GM12891 (cell line): ENCODE results near the gene EIF1.
A peak's percentile ranks its signal among the peaks of the same experiment; 100 is the strongest.

ENCODE experiments used
- DNase-seq: peaks from one replicate; pipeline ENCODE4 v3.0.0; 2011; ENCODE audit warnings: low spot score; ENCODE audit not compliant: insufficient read length
- FAIRE-seq: peaks from 2 replicates; lab custom pipeline; 2011; peaks lifted over from hg19 to GRCh38; lab: Jason Lieb, UNC
- PAX5 ChIP-seq: IDR thresholded peaks from 2 replicates; pipeline ENCODE4 v1.6.1; 2011; ENCODE audit warnings: low read length, moderate library complexity, mild to moderate bottlenecking; ENCODE audit not compliant: insufficient read depth, severe bottlenecking
- POLR2A ChIP-seq: IDR thresholded peaks from 2 replicates; pipeline ENCODE4 v1.6.1; 2011; ENCODE audit warnings: low read depth, low read length, control low read depth
- POLR2AphosphoS5 ChIP-seq: IDR thresholded peaks from 2 replicates; pipeline ENCODE4 v1.6.1; 2011; ENCODE audit warnings: low read depth, low read length, control low read depth
- POU2F2 ChIP-seq: IDR thresholded peaks from 2 replicates; pipeline ENCODE4 v1.6.1; 2011; ENCODE audit warnings: low read depth, mild to moderate bottlenecking, control low read depth, low read length, moderate library complexity
- SPI1 ChIP-seq: IDR thresholded peaks from 2 replicates; pipeline ENCODE4 v1.6.1; 2011; ENCODE audit warnings: low read depth, low read length, control low read depth
- TAF1 ChIP-seq: IDR thresholded peaks from 2 replicates; pipeline ENCODE4 v1.6.1; 2011; ENCODE audit warnings: low read depth, low read length, control low read depth

EIF1 gene

DNA sequence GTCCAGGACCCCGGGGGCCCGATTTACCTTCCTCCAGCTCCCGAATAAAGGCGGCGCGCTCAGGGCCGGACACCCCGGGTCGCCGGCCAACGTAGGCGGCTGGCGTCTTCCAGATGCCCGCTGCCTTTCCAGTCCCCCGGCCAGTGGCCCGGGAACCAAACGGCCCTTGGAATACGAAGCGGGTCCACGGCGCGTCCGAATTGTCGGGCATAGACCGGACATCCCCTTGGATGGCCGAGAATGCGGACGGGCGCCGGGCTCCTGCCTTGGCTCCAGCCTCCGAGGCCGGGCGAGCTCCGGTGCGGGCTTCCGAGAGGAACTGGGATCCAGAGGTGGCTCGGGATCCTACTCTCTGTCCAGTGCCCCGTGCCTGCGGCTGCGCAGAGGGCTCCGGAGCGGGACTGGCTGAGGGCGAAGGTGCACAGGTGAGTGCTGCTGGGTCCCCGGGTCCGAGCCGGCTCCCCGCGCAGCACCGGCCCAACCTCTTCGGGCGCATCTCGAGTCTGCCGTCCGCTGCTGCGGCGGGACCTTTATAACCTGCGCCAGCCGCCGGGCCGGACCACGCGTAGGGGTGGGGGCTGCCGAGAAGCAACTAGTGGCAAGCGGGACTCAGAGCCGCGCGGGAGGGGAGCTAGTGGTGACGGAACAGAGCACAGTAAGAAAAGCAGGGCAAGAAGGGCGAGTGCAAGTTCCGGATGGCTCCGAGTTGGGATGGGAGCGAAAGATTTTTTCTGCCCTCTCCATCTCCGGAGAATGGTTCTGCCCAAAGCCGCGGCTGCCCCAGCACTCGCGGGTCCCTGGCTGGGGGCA is 45.7 kb downstream of the EIF1 start, which contains the start of gene HAP1:
TSS of gene HAP1 (minus strand) at position 505 of the 810 bp plus-strand sequence. CDS start at position 496, 9 bp downstream.
- TF ChIP-seq POLR2AphosphoS5 (no peak), POLR2A (no peak), POU2F2 (no peak)
- DNase-seq (no peak), FAIRE-seq (no peak)

DNA sequence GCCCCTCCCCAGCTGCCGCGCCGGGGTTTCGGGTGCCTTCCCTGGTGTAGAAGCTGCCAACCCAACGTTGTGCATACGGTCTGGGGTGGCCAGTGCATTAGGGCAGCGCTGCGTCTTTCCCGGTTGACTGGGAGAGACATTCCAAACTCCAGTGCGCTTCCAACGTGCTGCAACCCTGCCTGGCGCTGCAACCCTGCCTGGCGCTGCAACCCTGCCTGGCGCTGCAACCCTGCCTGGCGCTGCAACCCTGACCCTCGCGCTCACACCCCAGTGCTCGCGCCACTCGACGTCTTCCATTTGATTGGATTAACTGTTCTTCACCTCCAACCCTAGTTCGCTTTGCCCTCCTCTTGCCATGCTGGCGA is 46.2 kb downstream of the EIF1 start:
- TF ChIP-seq PAX5 = no peak
- FAIRE-seq (no peak), DNase-seq (no peak)

DNA sequence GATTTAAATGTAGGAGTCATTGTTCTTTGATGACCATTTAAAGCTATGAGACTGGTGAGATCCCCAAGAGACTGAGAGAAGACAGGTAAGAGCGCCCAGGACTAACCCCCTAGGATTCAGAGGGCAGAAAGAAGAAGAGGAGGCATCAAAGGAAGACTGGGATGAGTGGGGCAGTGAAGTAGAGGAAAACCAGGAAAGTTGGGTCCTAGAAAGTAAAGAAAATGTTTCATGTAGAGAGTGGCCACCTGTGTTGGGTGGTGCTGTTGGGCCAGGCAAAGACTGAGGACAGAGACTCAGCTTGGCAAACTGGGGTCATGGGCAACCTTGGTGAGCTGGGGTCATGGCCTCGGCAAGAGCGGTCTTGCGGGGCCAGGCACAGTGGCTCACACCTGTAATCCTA is 47.1 kb downstream of the EIF1 start:
- no peak for FAIRE-seq
- TF ChIP-seq POLR2AphosphoS5 = no peak
- no peak for TF ChIP-seq SPI1
- no peak for TF ChIP-seq POU2F2
- no peak for TF ChIP-seq POLR2A
- no peak for TF ChIP-seq TAF1
- no peak for TF ChIP-seq PAX5

DNA sequence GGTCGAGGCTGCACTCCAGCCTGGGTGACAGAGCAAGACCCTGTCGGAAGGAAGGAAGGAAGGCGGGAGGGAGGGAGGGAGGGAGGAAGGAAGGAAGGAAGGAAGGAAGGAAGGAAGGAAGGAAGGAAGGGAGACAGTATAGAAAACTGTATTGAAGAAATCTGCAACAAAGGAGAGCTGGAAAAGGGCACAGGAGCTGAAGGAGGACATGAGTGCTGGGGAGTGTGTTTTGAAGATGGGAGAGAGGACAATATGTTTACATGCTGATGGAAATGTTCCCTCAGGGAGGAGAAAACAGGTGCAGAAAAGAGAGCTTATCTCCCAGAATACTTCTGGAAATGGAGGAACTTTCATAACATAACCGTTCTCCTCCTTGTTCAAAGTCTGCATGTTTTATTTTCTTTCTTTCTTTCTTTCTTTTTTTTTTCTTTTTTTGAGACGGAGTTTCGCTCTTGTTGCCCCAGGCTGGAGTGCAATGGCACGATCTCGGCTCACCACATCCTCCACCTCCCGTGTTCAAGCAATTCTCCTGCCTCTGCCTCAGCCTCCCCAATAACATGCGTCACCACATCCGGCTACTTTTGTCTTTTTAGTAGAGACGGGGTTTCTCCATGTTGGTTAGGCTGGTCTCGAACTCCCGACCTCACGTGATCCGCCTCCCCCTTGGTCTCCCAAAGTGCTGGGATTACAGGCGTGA is 48.4 kb downstream of the EIF1 start:
- FAIRE-seq = no peak
- no peak for DNase-seq
- TF ChIP-seq TAF1 (no peak), POLR2A (no peak), POLR2AphosphoS5 (no peak), POU2F2 (no peak), PAX5 (no peak), SPI1 (no peak)

More for the DNA sequence above, 47.1 kb downstream of the EIF1 start:
- DNase-seq = no peak

DNA sequence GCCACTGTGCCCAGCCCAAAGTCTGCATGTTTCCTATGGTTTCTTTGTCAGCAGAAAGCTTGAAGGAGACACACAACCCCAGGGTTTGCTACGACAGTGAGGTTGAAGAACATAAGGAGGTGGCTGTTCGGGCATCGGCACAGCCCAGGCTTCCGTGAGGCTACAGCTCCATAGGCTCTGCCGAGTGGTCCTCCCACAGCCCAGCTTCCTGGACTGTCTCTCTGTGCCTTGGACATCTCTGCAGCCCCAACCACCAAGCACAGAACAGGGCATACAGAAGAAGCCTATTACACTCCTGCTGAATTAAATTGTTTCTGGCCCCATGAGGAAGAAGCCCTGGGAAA is 49.0 kb downstream of the EIF1 start:
- no peak for DNase-seq
- TF ChIP-seq SPI1 (no peak), POLR2AphosphoS5 (no peak), POLR2A (no peak), PAX5 (no peak), TAF1 (no peak), POU2F2 (no peak)
- no peak for FAIRE-seq

DNA sequence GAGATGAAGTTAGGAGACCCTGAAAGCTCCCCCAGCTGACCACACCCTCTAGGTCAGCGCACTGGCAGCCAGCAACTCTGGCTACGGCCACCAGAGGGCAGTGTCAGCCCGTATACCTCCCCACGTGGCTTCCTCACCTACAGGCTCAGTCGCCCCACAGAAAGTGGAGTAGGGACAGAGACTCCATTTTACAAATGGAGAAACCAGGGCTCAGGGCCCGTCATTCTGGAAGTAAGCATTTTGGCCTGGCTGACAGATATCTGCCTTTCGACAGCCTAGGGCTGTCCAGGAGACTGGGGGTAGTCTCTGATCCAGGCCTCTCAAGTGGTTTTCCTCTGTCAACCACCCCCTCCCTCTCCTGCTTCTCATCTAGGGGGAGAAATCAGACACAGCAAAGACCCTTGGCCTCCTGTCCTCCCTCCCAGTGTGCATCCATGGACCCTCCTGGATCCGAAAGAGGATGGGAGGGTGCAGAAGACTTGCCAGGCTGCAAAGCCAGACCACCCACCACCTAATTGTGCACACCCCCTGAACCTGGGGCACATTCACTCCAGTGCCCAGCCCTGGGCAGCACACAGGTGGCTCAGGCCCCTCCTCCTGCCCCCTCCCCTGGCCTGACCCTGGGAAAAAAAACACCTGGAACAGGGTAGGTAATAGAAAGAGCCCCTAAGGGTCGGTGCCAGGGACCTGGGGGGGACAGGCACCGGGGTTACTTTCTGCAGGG is 49.6 kb downstream of the EIF1 start:
- TF ChIP-seq POLR2A = no peak
- no peak for TF ChIP-seq SPI1
- no peak for TF ChIP-seq PAX5
- DNase-seq = peak; percentile 89
- FAIRE-seq = peak; percentile 93

DNA sequence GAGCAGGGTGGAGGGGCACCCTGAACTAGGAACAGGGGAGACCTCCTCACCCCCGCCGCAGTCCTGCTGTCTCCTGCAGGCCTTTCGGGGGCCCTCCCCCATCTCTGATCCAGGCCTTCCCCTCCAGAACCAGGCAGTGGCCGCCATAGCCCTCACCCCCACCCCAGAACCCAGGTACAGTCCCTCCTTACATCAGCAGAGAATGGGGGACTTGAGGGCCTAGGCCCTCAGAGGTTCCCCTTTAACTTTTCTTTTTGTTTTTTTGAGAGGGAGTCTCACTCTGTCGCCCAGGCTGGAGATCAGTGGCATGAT is 50.1 kb downstream of the EIF1 start:
- DNase-seq (no peak), FAIRE-seq (no peak)
- no peak for TF ChIP-seq TAF1
- TF ChIP-seq POLR2A = no peak
- TF ChIP-seq POLR2AphosphoS5 = no peak
- no peak for TF ChIP-seq POU2F2
- no peak for TF ChIP-seq PAX5
- TF ChIP-seq SPI1 = no peak

DNA sequence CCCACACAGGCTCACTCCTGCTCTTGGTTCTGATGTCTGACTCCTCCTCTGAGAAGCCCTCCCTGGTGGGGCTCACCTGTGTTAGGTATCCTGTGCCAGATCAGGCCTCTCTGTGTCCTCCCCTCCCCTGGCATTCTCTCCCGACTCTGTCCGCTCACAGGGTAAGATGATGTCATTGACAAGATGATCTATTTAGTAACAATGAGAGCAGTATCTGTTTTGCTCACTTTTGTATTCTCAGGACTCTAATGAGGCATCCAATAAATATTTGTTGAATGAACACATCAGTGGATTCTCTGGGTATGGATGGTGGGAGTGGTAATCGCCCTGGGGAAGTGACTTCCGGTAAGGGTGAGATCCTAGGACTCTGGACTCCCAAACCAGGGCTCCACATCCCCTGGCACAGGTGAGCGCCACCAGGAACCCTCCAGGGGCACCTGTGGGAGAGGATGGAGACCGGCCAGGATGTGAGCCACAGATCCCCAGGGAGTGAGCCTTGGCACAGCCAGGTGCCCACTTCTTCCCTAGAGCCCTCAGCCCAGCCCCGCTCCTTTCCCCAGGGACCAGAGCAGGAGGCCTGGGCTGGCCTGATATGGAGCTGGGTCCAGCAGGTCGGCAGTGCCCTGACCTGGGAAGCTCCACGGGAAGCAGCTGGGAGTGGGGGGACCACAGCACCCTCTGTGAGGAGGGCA is 51.1 kb downstream of the EIF1 start:
- no peak for FAIRE-seq
- no peak for TF ChIP-seq POLR2A
- no peak for TF ChIP-seq POLR2AphosphoS5
- TF ChIP-seq POU2F2 = no peak
- no peak for TF ChIP-seq TAF1
- no peak for TF ChIP-seq PAX5
- no peak for TF ChIP-seq SPI1
- no peak for DNase-seq

DNA sequence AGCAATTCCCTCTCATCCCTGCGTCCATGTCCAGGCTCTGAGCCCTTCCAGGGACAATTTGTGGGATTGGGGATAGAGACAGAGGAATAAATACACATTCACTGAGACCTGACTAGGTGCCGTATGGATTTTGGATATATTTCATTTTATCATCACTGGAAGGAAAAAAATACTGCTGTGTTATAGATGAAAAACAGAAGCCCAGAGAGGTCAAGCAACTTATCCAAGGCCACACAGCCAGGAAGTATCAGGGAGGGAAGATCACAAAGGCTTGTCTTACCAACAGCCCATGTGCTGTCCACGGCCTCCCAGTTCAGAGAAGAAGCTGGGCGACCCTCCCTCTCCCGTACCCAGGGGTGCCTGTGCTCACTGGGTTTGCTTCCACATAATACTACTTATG is 51.8 kb downstream of the EIF1 start:
- no peak for DNase-seq
- no peak for TF ChIP-seq POLR2AphosphoS5
- no peak for TF ChIP-seq PAX5
- TF ChIP-seq SPI1 = no peak
- TF ChIP-seq POU2F2 = no peak
- TF ChIP-seq POLR2A = no peak
- TF ChIP-seq TAF1 = no peak
- no peak for FAIRE-seq
